Lung (tissue), 12 donors: ENCODE results near the gene PAQR9. TPM values are rescaled to one million over a fixed set of nuclear protein-coding genes. Genes with fewer than 3 reads are reported as not detected.
A peak's percentile ranks its signal among the peaks of the same experiment; 100 is the strongest.

Experiments used
- ATAC-seq: fragments of 200-7000 bp; cut with Tn5 transposase; one replicate; pipeline ENCODE4 v1.9.1; 2020; ENCODE audit warnings: moderate number of reproducible peaks; ENCODE audit not compliant: insufficient read depth, low FRiP score
- DNase-seq, 3 donors: peaks; one replicate each; pipeline ENCODE4 v3.0.0-alpha.2; 2013 to 2017
- H3K27ac ChIP-seq, 2 donors: one replicate each; pipeline ENCODE4 v1.5.1; 2013; ENCODE audit warnings: mild to moderate bottlenecking in 2 of 2, moderate library complexity in 2 of 2, control low read depth in 1 of 2, inconsistent platforms in 1 of 2, low read depth in 1 of 2, low read length in 1 of 2
- H3K27me3 ChIP-seq, 3 donors: one replicate each; pipeline ENCODE4 v1.5.1; 2013; ENCODE audit warnings: low read length in 2 of 3; ENCODE audit not compliant: control insufficient read depth in 3 of 3, insufficient read depth in 3 of 3
- H3K36me3 ChIP-seq, 4 donors: one replicate each; pipeline ENCODE4 v1.5.1; 2013; ENCODE audit warnings: low read length in 4 of 4, mild to moderate bottlenecking in 1 of 4, moderate library complexity in 1 of 4; ENCODE audit not compliant: control insufficient read depth in 4 of 4, insufficient read depth in 4 of 4
- H3K4me1 ChIP-seq, 5 donors: one replicate each; pipeline ENCODE4 v1.5.1; 2013; ENCODE audit warnings: low read length in 5 of 5, mild to moderate bottlenecking in 2 of 5, moderate library complexity in 1 of 5; ENCODE audit not compliant: control insufficient read depth in 5 of 5, insufficient read depth in 5 of 5
- H3K4me3 ChIP-seq: one replicate; pipeline ENCODE4 v1.5.1; 2013; ENCODE audit warnings: mild to moderate bottlenecking, control low read depth, moderate library complexity
- H3K9ac ChIP-seq, 2 donors: one replicate each; pipeline ENCODE4 v1.5.1; 2013; ENCODE audit warnings: low read length in 2 of 2, control low read depth in 1 of 2; ENCODE audit not compliant: insufficient read depth in 1 of 2
- H3K9me3 ChIP-seq, 4 donors: one replicate each; pipeline ENCODE4 v1.5.1; 2013; ENCODE audit warnings: low read length in 3 of 4, mild to moderate bottlenecking in 1 of 4, moderate library complexity in 1 of 4; ENCODE audit not compliant: control insufficient read depth in 4 of 4, insufficient read depth in 3 of 4
- CTCF ChIP-seq: IDR thresholded peaks from 2 replicates; pipeline ENCODE4 v1.5.1; 2012; ENCODE audit warnings: mild to moderate bottlenecking; ENCODE audit errors: control extremely low read depth, extremely low read depth
- WGBS, 2 donors: extraction: QIAGEN DNeasy Blood & Tissue Kit; methylation state at CpG; one replicate each; pipeline ENCODE4 v1.1.7; 2013; 5-methylcytosine and 5-hydroxymethylcytosine counted together
- polyA plus RNA-seq, 2 donors: library from polyadenylated mRNA; stranded (reverse); fragments of 200-250 nt; gene quantifications; one replicate each; pipeline ENCODE4 v1.2.1, GENCODE V29; 2013
- total RNA-seq, 2 donors: library from RNA; depleted of rRNA in 1 of 2; stranded (reverse); fragments of >200 nt in 1 of 2; gene quantifications; one replicate each; pipeline ENCODE4 v1.2.1, GENCODE V29; 2014 to 2021
- donor health status: control.
- donor health status: control.
- donor health status: Bipolar disorder and iron deficiency.
- donor health status: healthy.
- donor health status: DM: yes; HTN: yes; CAD: no.

PAQR9 gene
- total and polyA plus RNA-seq, 4 donors: not detected

GRCh38 chr3:143004823-143005222 is 41.3 kb upstream of the PAQR9 start:
- no peak for TF ChIP-seq CTCF
- Histone ChIP-seq H3K9ac (no peak overlapping the region), H3K4me1 (peaks cover 0 to 17% (median 10%) of the 10 kb centered on the region in 5 donors), H3K4me3 (no peak overlapping the region), H3K27ac (no peak overlapping the region), H3K36me3 (peaks cover 0 to 6% (median 0%) of the 10 kb centered on the region in 4 donors), H3K9me3 (no peaks in the 10 kb centered on the region), H3K27me3 (no peaks in the 10 kb centered on the region)
- ATAC-seq (no peak), DNase-seq (no peak)
- 89 to 100% methylated on average over 2 of the region's 2 CpGs for WGBS, 2 donors

- H3K27ac ChIP-seq: no peak overlapping the region
- peaks cover 0 to 17% (median 11%) of the 10 kb centered on the region in 5 donors for H3K4me1 ChIP-seq
- H3K4me3 ChIP-seq: no peak overlapping the region
- peak overlapping the region; percentile 97 to 99 for H3K9ac ChIP-seq
- peaks cover 0 to 6% (median 0%) of the 10 kb centered on the region in 4 donors for H3K36me3 ChIP-seq
- DNase-seq: no peak
- no peaks in the 10 kb centered on the region for H3K9me3 ChIP-seq
- TF ChIP-seq CTCF: no peak
- no peaks in the 10 kb centered on the region for H3K27me3 ChIP-seq
- ATAC-seq: no peak
- whole genome bisulfite sequencing, 2 donors: 6 to 7% methylated on average over 9 of the region's 9 CpGs
Measured at GRCh38 chr3:143002727-143003126, 39.3 kb upstream of the PAQR9 start.

GRCh38 chr3:143002083-143002712 is 38.7 kb upstream of the PAQR9 start:
- 1% methylated on average over 19 of the region's 19 CpGs for WGBS, 2 donors
- peak overlapping the region; percentile 74 to 99 for H3K27ac ChIP-seq
- ATAC-seq (no peak), DNase-seq (peak in 2 of 3 donors; percentile 46 to 49)
- H3K27me3 ChIP-seq: no peaks in the 10 kb centered on the region
- peaks cover 0 to 17% (median 11%) of the 10 kb centered on the region in 5 donors for H3K4me1 ChIP-seq
- no peak for TF ChIP-seq CTCF
- peaks cover 0 to 6% (median 0%) of the 10 kb centered on the region in 4 donors for H3K36me3 ChIP-seq
- peak overlapping the region; percentile 97 to 99 for H3K9ac ChIP-seq
- H3K4me3 ChIP-seq: peak overlapping the region; percentile 97
- H3K9me3 ChIP-seq: no peaks in the 10 kb centered on the region
